Loucy (cell line): ENCODE measurements around the gene ZNF385D.

Experiments
- H2AFZ ChIP-seq: fragments of 200-600 bp; sonication (generic); 2 replicates; pipeline ENCODE4 v1.6.0; 2016; ENCODE audit warnings: antibody characterized with exemption, mild to moderate bottlenecking, low read length, moderate library complexity
- H3F3A ChIP-seq: fragments of 200-600 bp; 2 replicates; pipeline ENCODE4 v1.6.0; 2016; ENCODE audit warnings: antibody characterized with exemption, low read depth, mild to moderate bottlenecking
- H3K27me3 ChIP-seq: fragments of 200-600 bp; sonication (generic); 2 replicates; pipeline ENCODE4 v1.6.1; 2014; ENCODE audit warnings: low read length, mild to moderate bottlenecking; ENCODE audit not compliant: insufficient read depth, poor library complexity, severe bottlenecking
- H3K36me3 ChIP-seq: fragments of 200-600 bp; sonication (generic); 2 replicates; pipeline ENCODE4 v1.6.1; 2016; ENCODE audit warnings: low read length; ENCODE audit not compliant: insufficient read depth
- H3K4me1 ChIP-seq: fragments of 200-600 bp; sonication (generic); 2 replicates; pipeline ENCODE4 v1.5.1; 2014; ENCODE audit warnings: low read length, mild to moderate bottlenecking; ENCODE audit not compliant: insufficient read depth, poor library complexity, severe bottlenecking
- H3K4me2 ChIP-seq: fragments of 200-600 bp; sonication (generic); 2 replicates; pipeline ENCODE4 v1.6.0; 2014; ENCODE audit warnings: antibody characterized with exemption, low read length, low read depth, mild to moderate bottlenecking; ENCODE audit not compliant: poor library complexity, severe bottlenecking
- H3K4me3 ChIP-seq: fragments of 200-600 bp; sonication (generic); 2 replicates; pipeline ENCODE4 v1.5.1; 2014; ENCODE audit warnings: low read length, mild to moderate bottlenecking, mixed read lengths; ENCODE audit not compliant: poor library complexity, severe bottlenecking
- H3K79me2 ChIP-seq: fragments of 200-600 bp; sonication (generic); 2 replicates; pipeline ENCODE4 v1.6.1; 2014; ENCODE audit warnings: low read length; ENCODE audit not compliant: insufficient read depth
- H3K9ac ChIP-seq: fragments of 200-600 bp; sonication (generic); 2 replicates; pipeline ENCODE4 v1.6.0; 2014; ENCODE audit warnings: mild to moderate bottlenecking, low read depth, low read length, moderate library complexity; ENCODE audit not compliant: poor library complexity, severe bottlenecking
- H3K9me2 ChIP-seq: fragments of 200-600 bp; sonication (generic); replicated peaks from 2 replicates; pipeline ENCODE4 v1.6.1; 2016; ENCODE audit warnings: low read depth, low read length, mixed read lengths
- H3K9me3 ChIP-seq: fragments of 200-600 bp; sonication (generic); 2 replicates; pipeline ENCODE4 v1.6.1; 2014; ENCODE audit warnings: mild to moderate bottlenecking, antibody characterized with exemption, low read length, low read depth; ENCODE audit not compliant: insufficient read depth
- H4K20me1 ChIP-seq: fragments of 200-600 bp; sonication (generic); 2 replicates; pipeline ENCODE4 v1.6.0; 2014; ENCODE audit warnings: antibody characterized with exemption, low read length, mild to moderate bottlenecking; ENCODE audit not compliant: insufficient read depth, poor library complexity, severe bottlenecking
- CTCF ChIP-seq: fragments of 200-600 bp; sonication (generic); conservative IDR thresholded peaks from 2 replicates; pipeline ENCODE4 v1.5.1; 2014; ENCODE audit warnings: mild to moderate bottlenecking, antibody characterized with exemption, low read length
- EZH2phosphoT487 ChIP-seq: fragments of 200-600 bp; IDR thresholded peaks from 2 replicates; pipeline ENCODE4 v1.6.1; 2018; ENCODE audit warnings: antibody characterized with exemption, mild to moderate bottlenecking, moderate library complexity, borderline replicate concordance

Gene ZNF385D

DNA sequence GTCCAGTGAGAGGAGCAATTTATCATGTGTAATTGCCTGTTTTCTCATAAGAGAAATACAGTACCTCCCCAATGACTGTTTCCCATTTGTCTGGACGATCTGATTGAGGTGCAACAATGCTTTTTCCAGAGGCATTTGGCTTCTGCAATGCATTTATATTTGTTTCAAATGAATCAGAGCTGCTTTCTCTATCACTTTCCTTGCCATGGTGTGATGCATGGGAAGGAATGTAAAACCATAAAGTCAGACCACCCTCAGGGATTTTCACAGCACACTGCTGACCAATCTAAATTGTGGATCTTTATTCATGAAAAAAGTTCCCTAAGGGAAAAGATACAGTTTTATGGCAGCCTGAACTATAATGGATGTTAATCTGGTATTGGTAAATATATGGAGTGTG is 333.0 kb downstream of the ZNF385D start:
- Histone ChIP-seq H3F3A (no peaks in the 10 kb centered on the region), H3K4me2 (no peak overlapping the region), H3K79me2 (no peaks in the 10 kb centered on the region), H2AFZ (no peak overlapping the region), H3K9ac (no peak overlapping the region), H4K20me1 (no peaks in the 10 kb centered on the region), H3K9me2 (no peaks in the 10 kb centered on the region), H3K27me3 (no peaks in the 10 kb centered on the region), H3K36me3 (no peaks in the 10 kb centered on the region), H3K9me3 (no peaks in the 10 kb centered on the region), H3K4me1 (no peaks in the 10 kb centered on the region), H3K4me3 (no peak overlapping the region)
- no peak for TF ChIP-seq EZH2phosphoT487
- TF ChIP-seq CTCF: no peak

GRCh38 chr3:21414506-21414905 is 336.5 kb downstream of the ZNF385D start:
- H3K79me2 ChIP-seq: no peaks in the 10 kb centered on the region
- no peak overlapping the region for H3K4me3 ChIP-seq
- no peaks in the 10 kb centered on the region for H3K9me2 ChIP-seq
- no peaks in the 10 kb centered on the region for H3K36me3 ChIP-seq
- H2AFZ ChIP-seq: no peak overlapping the region
- TF ChIP-seq CTCF (no peak), EZH2phosphoT487 (no peak)
- no peaks in the 10 kb centered on the region for H3K9me3 ChIP-seq
- H3K4me1 ChIP-seq: no peaks in the 10 kb centered on the region
- H4K20me1 ChIP-seq: no peaks in the 10 kb centered on the region
- H3K4me2 ChIP-seq: no peak overlapping the region
- H3K9ac ChIP-seq: no peak overlapping the region
- H3K27me3 ChIP-seq: no peaks in the 10 kb centered on the region
- H3F3A ChIP-seq: no peaks in the 10 kb centered on the region

DNA sequence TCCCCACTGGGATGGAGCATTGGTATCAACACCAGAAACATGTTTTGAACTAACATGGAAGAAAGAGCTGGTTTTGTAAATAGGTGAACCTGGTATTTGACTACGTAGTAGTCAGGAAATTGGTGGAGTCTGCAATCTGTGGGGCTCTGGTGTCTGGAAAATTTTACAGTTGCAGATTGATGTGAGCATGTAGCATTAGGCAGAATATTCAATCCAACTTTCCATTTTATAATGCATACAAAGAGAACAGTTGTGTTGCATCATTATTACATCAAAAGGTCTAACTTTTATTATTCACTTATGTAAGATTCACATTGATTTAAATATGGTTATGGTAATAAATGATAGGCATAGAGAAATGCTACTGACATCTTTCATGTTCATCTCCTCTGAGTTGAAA is 340.0 kb downstream of the ZNF385D start:
- no peak overlapping the region for H3K4me2 ChIP-seq
- no peaks in the 10 kb centered on the region for H4K20me1 ChIP-seq
- H3K36me3 ChIP-seq: no peaks in the 10 kb centered on the region
- no peak overlapping the region for H3K9ac ChIP-seq
- no peaks in the 10 kb centered on the region for H3K9me2 ChIP-seq
- H3K79me2 ChIP-seq: no peaks in the 10 kb centered on the region
- H3K4me1 ChIP-seq: no peaks in the 10 kb centered on the region
- no peak overlapping the region for H2AFZ ChIP-seq
- no peaks in the 10 kb centered on the region for H3K27me3 ChIP-seq
- H3K9me3 ChIP-seq: no peaks in the 10 kb centered on the region
- no peaks in the 10 kb centered on the region for H3F3A ChIP-seq
- no peak overlapping the region for H3K4me3 ChIP-seq
- no peak for TF ChIP-seq CTCF
- no peak for TF ChIP-seq EZH2phosphoT487
